HG03097 (cell line): Measurements from ENCODE around the gene MYCBP.
"Not testable (repeated sequence)": the region's sequence is repeated elsewhere in the genome, so short reads cannot be mapped to it uniquely, and the experiment has no call there.

Source experiments
- ATAC-seq: cut with Tn5 transposase; IDR thresholded peaks from one replicate; pipeline ENCODE4 v1.9.1; 2021; ENCODE audit not compliant: unreplicated experiment, low FRiP score

The MYCBP gene

DNA sequence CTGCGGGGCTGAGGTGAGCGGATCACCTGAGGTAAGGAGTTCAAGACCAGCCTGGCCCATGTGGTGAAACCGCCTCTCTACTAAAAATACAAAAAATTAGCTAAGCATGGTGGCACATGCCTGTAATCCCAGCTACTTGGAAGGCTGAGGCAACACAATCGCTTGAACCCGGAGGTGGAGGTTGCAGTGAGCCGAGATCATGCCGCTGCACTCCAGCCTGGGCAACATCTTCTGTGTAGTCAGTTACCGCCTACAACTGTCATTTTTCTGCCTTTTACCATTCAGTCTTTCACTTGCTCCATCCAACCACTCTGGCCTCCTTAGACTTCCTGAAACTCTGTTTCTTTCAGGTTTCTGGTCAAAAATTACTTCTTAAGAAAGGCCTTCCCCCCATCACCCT, 2.2 kb downstream of the MYCBP start:
- no peak for ATAC-seq

DNA sequence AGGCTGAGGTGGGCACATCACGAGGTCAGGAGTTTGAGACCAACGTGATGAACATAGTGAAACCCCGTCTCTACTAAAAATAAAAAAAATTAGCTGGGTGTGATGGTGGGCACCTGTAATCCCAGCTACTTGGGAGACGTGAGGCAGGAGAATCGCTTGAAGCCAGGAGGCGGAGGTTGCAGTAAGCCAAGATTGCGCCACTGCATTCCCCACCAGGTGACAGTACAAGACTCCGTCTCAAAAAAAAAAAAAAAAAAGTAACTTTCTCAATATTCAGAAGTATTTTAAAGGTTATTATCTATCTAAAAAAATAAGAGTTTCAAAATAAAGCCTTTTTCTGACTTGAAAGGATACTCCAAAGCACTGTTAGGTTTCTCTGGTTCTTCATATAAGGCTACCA, 5.9 kb downstream of the MYCBP start:
- ATAC-seq = no peak

DNA sequence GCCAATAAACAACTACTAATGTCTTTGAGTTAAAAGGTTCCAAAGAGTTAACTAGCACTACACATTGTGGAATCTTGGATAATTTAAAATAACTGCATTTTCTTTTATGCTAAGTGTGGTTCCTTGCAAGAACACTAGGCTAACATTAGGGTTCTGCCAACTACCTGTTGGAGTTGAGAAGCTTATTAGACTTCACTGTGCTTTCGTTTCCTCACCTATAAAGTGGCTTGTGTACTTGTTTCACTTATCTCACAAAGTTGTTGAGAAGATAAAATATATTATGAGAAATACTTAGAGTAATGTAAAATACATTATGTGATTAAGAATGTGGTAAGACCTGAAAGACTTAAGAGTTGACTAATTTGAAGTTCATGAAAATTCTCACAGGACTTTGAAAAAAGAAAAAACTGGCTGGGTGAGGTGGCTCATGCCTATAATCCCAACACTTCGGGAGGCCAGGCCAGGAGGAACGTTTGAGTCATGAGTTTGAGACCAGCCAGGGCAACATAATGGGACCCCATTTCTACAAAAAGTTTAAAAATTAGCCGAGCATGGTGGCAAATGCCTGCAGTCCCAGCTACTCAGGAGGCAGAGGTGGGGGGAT, 7.9 kb downstream of the MYCBP start:
- no peak for ATAC-seq

DNA sequence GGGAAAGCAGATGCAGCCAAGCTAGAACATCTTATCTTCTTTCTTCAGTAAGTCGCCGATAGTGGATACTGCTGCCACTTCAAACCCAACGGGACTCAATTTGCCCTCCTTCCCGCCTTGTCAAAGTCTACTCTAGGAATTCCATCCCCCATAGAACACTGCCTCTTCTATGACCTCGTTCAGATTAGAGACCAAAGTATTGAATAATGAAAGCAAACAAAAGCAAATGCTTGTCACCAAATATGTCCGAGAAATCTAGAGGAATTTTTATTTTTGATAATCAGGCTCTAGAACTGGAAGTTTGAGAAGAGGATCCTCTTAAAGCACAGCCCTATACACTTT, 12.7 kb downstream of the MYCBP start:
- no peak for ATAC-seq

DNA sequence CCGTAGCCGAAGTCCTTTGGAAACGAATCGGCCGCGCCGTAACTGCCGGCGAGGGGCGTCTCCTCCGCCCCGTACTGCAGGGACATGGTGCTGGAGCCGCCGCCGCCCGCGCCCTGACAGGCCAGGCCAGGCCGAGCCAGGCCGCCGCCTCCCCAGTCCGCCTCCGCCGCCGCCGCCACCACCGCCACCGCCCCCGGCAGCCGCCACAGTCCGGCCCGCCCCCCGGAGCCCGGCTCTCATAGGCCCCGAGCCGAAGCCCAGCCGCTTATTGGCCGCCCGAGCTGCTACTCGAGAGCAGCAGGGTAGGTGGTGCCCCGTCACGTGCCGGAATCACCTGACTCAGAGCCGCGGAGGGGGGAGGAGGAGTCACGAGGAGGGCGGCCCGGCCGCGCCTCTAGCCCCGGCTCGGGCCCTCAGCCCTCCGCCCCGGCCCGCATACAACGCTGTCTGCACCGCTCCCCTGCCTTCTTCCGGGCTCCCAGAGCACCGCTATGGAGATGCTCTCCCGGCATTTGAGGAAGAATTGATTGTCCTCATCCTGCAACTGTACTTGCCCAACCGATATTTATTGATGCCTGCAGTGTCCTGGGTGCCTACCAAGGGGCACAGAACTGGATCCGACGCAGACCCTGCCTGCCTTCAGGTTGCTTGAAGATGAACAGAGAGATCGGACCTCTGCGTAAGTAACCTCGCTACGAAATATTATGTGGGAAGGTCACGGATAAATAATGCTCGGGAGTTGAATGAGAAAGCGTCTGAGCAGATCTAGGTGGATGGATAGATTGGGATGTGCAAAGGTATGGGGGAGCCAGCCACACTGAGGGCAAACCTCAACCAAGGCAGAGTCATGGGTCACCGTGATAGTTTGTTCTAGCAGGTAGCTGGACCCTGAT, 13.3 kb downstream of the MYCBP start, which contains the start of gene RRAGC:
TSS of gene RRAGC (minus strand) at position 212 of the 893 bp plus-strand sequence. CDS start at position 86, 126 bp downstream.
- peak; percentile 85 for ATAC-seq

DNA sequence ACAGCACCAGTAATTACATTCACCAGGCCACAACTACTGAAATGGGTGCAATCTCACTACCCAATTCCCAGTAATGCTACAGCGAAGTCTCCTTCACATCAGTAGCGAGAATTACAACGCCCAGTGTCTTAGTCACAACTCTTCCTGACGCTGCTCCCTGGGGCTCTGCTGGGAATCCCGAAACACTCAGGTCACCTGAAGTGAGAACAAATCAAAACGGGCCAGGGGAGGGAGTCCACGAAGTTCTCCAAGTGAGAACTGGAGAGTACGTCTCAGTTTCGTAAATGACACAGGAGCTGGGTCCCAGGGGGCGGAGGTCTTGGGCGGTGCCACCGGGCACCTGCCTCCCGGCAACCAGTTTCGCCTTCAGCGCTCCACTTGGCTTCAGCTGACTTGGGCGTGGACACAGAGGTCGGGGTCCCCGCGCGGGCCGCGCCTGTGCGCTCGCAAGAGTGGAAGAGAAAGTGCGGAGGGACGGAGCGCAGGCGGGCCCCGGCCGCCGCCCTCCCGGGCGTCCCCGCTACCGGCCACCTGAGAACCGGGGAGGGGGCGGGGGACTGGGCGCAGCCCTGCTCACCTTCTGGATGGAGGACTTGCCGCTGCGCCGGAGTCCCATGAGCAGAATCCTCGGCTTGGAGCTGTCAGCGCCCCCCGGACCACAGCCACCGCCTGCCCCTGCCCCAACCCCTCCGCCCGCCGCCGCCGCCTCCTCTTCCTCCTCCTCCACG, 14.2 kb downstream of the MYCBP start:
- ATAC-seq = peak; percentile 29

DNA sequence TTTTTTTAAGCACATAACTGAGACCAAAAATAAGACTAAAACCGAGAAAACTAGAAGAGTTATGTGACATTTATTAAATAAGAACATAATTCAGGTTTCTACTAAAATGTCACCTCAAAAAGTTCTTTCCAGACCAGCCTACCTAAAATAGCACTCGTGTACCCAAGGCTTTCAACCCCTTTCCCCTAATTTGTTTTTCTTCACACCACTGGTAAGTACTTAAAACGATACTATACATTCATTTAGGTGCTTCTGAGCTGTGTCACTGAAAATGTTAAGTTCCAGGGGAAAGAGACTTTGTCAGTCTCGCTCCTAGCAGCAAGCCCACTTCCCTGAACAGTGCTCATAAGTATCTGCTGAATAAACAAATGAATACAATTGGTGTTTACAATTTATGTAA, 20.4 kb downstream of the MYCBP start:
- no peak for ATAC-seq

DNA sequence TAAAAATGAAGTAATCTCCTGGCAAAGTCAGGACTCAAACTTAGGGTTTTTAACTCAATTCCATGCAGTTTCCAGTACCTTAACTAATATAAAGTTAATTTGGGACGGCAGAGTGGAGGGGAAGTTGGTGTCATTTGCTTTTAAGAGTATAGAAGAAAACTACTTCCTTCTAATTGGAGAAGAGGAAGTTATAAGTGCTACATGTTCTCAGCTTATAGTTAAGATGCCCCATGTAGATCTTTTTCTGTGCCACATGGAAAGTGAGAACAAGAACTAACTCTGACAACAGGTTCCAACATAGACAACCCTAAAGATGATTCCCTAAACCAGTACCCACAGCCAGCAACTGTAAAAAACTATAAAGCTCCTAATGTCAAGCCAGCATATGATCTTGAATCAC, 25.1 kb downstream of the MYCBP start:
- ATAC-seq = no peak

DNA sequence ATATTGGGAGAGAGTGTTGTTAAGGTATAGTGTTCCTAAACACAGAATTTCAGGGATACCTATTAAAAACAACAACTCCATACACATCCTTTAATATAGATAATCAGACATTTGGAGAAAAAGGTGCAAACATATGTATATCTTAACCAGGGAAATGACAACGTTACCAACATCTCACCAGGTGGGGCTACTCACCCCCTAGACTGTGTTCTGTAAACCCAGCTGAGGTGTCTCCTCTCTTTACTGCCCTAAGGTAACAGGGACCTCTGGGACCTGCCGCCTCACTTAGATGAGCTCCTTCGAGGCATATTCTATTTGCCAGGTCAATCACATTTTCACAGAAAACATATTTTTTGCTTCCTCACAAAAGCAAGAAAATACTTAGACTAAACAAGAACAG, 26.9 kb downstream of the MYCBP start:
- ATAC-seq = no peak

DNA sequence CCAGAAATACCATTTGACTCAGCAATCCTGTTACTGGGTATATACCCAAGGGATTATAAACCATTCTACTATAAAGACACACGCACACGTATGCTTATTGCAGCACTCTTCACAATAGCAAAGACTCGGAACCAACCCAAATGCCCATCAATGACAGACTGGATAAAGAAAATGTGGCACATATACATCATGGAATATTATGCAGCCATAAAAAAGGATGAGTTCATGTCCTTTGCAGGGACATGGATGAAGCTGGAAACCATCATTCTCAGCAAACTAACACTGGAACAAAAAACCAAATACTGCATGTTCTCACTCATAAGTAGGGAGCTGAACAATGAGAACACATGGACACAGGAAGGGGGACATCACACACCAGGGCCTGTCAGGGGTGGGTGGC, 28.1 kb downstream of the MYCBP start:
- not testable (repeated sequence) for ATAC-seq

DNA sequence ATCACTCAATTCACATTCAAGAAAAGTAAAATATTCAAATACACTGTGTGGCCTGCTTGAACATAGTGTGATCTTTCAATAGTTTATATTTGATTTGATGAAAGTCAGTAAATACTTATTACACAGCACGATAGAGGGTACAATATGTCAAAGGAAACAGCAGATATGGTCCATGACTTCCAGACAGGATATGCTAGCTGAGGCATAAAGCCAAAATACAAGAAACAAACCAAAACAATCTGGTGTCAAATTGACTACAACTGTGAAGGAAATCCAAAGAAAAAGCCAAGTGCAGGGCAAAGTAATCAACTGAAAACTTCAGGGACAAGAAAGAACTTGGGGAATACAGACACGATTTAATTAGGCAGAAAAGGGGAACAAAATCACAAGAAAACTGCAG, 32.9 kb downstream of the MYCBP start:
- no peak for ATAC-seq

DNA sequence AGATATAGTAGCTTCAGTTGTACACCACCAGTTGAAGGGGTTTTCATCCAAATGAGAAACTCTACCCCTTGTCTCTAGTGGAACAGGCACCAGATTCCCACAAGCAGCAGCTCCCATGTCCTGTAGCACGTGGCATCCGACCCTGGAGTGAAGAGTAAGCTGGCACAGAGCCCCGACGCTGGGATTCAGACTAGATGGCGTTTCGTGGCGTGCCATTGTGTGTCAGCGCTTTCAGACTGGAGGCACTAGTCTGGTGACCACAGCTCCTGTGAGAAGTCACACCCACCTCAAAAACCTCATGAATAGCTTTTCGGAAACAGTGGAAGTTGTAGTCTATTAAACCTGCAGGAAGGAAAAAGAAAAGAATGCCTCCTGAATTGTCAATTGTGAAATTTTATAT, 33.8 kb downstream of the MYCBP start:
- no peak for ATAC-seq

DNA sequence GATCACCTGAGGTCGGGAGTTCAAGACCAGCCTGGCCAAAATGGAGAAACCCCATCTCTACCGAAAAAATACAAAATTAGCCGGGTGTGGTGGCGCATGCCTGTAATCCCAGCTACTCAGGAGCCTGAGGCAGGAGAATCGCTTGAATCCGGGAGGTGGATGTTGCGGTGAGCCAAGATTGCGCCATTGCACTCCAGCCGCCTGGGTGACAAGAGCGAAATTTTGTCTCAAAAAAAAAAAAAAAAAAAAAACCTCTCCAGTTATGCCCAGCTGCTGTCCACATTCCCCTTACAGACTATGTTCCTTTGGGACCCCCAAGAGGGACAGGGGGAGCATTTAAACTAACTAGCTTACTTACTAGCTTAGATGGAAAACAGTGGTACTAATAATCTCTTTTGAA, 36.8 kb downstream of the MYCBP start:
- not testable (repeated sequence) for ATAC-seq

DNA sequence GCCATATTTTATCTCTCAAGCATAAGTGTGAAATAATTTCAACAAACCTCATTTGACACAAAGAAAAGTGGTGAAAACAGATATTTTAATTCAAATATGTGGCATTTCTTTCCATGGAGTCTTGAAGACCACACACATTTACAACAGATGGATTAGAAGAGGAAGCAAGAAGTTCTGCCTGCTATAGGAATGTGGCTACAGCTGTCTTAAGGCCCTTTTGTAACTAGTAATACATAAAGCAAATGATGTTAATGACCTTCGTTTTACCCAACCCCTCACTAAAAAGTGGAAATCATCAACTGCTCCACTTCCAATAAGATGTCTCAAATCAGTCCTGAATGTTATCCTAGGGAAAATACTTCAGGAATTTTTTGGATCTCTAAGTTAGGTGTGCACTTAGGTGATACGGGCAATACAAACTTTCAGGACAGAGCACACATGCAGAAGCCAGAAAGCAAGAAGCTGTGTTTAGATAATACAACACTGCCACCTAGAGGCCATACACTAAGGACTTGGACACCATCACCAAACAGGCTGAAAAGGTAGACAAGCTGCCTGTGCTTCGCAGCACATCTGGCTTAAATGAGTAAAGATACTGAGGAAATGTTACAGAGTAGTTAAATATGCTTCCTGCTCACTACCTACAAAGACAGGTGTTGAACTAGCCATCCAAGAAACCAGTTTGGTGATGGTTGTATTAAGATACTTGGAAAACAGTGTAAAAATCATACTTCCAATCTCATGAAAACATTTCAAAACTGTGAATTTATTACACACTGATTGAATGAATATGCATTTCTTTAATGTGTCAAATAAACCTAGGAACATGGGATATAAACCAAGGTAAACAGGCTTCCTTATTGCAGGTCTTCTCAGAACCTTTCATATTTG, 38.0 kb downstream of the MYCBP start:
- no peak for ATAC-seq

DNA sequence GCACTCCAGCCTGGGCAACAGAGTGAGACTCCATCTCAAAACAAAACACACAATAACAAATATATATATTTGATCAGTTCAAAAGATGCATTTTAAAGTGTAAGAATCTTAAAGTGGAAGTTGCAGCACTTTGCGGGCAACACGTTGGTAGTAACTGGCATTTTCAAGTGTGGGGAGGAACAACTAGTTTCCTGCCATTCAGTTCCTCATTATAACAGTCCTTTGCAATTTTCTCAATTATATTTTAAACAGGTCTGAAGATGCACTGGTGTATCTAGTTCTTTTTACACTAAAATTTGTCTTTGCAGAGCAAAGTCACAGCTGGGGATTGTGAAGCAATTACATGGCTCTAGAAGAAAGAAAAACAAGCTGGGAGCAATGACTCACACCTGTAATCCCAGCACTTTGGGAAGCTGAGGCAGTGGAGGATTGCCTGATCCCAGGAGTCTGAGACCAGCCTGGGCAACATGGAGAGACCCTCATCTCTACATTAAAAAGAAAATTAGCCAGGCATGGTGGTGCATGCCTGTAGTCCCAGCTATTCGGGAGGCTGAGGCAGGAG, 38.8 kb downstream of the MYCBP start:
- no peak for ATAC-seq

DNA sequence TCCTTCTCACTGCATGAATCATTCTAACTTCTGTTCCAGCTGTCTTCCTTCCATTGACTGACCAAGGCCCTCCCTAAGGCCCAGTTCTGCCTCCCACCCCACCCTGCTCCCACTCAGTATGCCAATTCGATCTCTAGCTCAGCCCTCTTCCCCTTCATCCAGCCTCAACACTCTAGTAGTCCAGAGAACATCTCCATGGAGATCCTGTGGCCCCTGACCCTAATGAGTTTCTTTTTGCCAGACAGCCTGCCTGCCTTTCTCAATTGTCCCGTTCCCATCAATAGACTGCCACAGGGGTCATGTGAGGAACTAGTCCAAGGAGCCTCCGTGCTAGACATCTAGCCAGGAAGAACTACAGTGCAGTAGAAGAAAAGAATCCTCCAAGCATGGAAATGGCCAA, 40.0 kb downstream of the MYCBP start:
- no peak for ATAC-seq

DNA sequence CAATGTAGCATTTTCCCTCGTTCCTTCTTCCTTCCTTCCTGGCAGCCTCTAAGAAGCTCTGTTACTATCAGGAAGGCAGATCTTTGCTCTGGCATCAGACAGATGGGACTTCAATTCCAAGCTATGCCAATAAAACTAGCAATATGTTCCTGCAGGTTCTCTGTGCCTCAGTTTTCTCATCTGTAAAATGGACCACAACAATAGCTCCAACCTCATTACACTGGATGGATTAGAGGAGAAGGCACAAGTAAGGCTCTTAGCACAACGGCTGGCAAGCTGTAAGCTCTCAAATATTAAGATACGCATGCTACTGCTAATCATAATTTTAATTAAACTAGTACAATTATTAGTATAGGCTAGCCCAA, 40.8 kb downstream of the MYCBP start:
- ATAC-seq = no peak

DNA sequence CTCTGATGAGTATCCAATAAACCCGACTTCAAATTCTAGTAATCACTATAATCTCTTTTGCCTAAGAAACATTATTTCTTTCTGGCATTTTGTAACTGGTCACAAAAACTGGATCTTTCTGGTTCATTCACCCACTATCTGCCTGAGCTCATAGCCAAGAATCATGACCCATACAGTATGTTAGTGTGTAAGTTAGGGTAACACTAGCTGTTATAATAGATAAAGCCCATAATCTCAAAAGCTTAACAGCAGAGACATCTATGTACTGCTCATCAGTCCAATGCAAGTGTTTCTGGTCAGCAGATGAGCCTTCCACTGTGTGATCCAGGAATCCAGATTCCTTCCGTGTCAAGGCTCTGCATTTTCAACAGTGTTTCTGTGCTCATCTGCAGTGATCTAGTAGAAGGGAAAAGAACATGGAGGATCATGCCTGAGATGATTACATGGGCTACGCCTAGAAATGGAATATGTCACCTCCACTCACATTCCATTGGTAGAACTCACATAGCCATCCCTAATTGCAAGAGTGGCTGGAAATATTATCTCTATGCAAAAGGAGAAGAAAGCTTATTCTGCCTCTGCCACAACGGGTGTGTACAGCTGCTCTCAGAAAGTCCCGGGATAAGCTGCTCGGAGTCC, 41.3 kb downstream of the MYCBP start:
- no peak for ATAC-seq

DNA sequence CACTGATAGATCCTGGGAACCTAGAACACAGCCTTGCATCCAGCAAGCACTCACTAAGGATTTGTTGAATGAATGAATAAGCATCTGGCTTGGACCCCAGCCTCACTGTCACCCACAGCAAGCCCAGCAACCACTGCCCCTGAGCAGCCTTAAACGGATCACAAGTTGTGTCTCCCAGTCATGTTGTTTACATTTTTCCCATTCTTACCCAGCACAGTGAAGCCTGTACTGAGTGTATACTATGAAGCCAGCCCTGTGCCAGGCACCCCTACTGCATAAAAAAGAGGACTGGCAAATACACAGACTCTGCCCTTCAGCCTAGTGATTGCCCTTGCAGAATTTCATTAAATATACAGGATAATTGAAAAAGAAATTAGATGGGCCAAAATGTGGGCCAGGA, 43.8 kb downstream of the MYCBP start:
- no peak for ATAC-seq

DNA sequence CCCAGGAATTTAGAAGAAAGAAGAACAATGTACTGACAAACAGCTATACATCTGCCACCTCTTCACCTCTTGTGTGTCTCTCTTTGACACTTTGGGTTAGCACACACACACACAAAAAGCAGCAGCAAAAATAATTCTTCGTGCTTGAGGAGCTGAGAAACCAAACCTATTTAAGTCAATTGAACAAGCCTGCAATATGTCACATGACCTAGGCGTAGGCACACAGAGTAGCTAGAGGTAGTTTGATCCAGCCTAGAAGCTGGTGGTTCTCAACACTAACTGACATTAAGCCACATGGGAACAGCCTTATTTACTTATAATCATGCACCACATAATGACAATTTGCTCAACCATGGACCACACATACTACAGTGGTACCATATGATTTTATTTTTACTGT, 45.8 kb downstream of the MYCBP start:
- no peak for ATAC-seq
